HepG2 (cell line): ENCODE data around the gene JTB. TPM values are rescaled to one million over a fixed set of nuclear protein-coding genes. Genes with fewer than 3 reads are reported as not detected.

Source experiments
- ATAC-seq: fragments of 200-7000 bp; cut with Tn5 transposase; 3 replicates; pipeline ENCODE4 v1.9.1; 2020; ENCODE audit warnings: mild to moderate bottlenecking, moderate library complexity
- BruUV-seq: library from RNA; stranded (reverse); fragments of 400-500 nt; replicated peaks from 2 replicates; lab custom pipeline; 2021; lab: Mats Ljungman, UMichigan
- CTCF ChIA-PET: fragments of 300-600 bp; formaldehyde crosslinking; extraction: SDS; loops from one replicate; lab custom pipeline; 2021; ENCODE audit warnings: low total read pairs, inconsistent platforms, low intra/inter-chr PET ratio; lab: Yijun Ruan, JAX
- POLR2A ChIA-PET: fragments of 350-600 bp; sonication (Branson Sonifier 250); formaldehyde crosslinking; loops from one replicate; lab custom pipeline; 2020; ENCODE audit warnings: antibody characterized with exemption, inconsistent platforms; lab: Yijun Ruan, JAX
- DNase-seq: peaks from one replicate; pipeline ENCODE4 v3.0.0-alpha.2; 2015; ENCODE audit warnings: low spot score
- FAIRE-seq: peaks from 3 replicates; lab custom pipeline; 2011; peaks lifted over from hg19 to GRCh38; lab: Jason Lieb, UNC
- H2AFZ ChIP-seq: one replicate; pipeline ENCODE4 v1.6.1; 2011; ENCODE audit warnings: low read length, inconsistent platforms
- H3K27ac ChIP-seq: fragments of 300-600 bp; 3 replicates; pipeline ENCODE4 v1.8.0; 2011; ENCODE audit warnings: mixed run types, mild to moderate bottlenecking, mixed read lengths, low read length, inconsistent platforms; ENCODE audit not compliant: insufficient read depth; ENCODE audit errors: extremely low read length
- H3K27me3 ChIP-seq, 2 experiments: fragments of 200-600 bp in 1 of 2; 2 replicates in 1 of 2; 3 replicates in 1 of 2; pipeline versions ENCODE4 v1.6.0 to v1.8.0; 2011; ENCODE audit warnings: low read length in 2 of 2, mild to moderate bottlenecking in 2 of 2, moderate library complexity in 2 of 2, inconsistent platforms in 1 of 2; ENCODE audit not compliant: insufficient read depth in 2 of 2, control insufficient read depth in 1 of 2
- H3K36me3 ChIP-seq, 2 experiments: fragments of 200-600 bp in 1 of 2; replicated peaks in 1 of 2; 2 replicates in 1 of 2; 3 replicates in 1 of 2; pipeline versions ENCODE4 v1.5.1 to v1.8.0; 2011; ENCODE audit warnings: low read length in 2 of 2, inconsistent platforms in 1 of 2; ENCODE audit not compliant: insufficient read depth in 2 of 2, control insufficient read depth in 1 of 2
- H3K4me1 ChIP-seq: 2 replicates; pipeline ENCODE4 v1.5.1; 2012; ENCODE audit warnings: low read length, inconsistent platforms; ENCODE audit not compliant: insufficient read depth
- H3K4me2 ChIP-seq: 2 replicates; pipeline ENCODE4 v1.6.0; 2011; ENCODE audit warnings: low read depth, low read length, inconsistent platforms
- H3K4me3 ChIP-seq, 3 experiments: fragments of 200-600 bp in 1 of 3; sonication (generic), shearing (Covaris generic) in 1 of 3; replicated peaks in 1 of 3; 2 replicates each; pipeline ENCODE4 v1.5.1; 2011 to 2016; ENCODE audit warnings: low read length in 3 of 3, inconsistent platforms in 2 of 3, low read depth in 2 of 3, mild to moderate bottlenecking in 2 of 3, control low read depth in 1 of 3, mixed read lengths in 1 of 3; ENCODE audit not compliant: insufficient read depth in 1 of 3
- H3K79me2 ChIP-seq: one replicate; pipeline ENCODE4 v1.6.1; 2011; ENCODE audit warnings: low read length, inconsistent platforms; ENCODE audit not compliant: insufficient read depth
- H3K9ac ChIP-seq: 2 replicates; pipeline ENCODE4 v1.6.0; 2011; ENCODE audit warnings: mild to moderate bottlenecking, low read depth, low read length, inconsistent platforms; ENCODE audit not compliant: insufficient read depth
- H3K9me3 ChIP-seq: 2 replicates; pipeline ENCODE4 v1.5.1; 2012; ENCODE audit warnings: mild to moderate bottlenecking, low read length
- H4K20me1 ChIP-seq: 2 replicates; pipeline ENCODE4 v1.6.0; 2011; ENCODE audit warnings: inconsistent platforms, mild to moderate bottlenecking, low read length, moderate library complexity; ENCODE audit not compliant: insufficient read depth
- AKNA ChIP-seq: sonication (generic); formaldehyde crosslinking; IDR thresholded peaks from 2 replicates; pipeline ENCODE4 v1.4.0; 2020; ENCODE audit warnings: missing genetic modification reagents, borderline replicate concordance
- GABPB1 ChIP-seq: IDR thresholded peaks from 2 replicates; pipeline ENCODE4 v1.6.1; 2016; ENCODE audit warnings: mild to moderate bottlenecking, missing genetic modification reagents, moderate library complexity, missing compliant biosample characterization
- GPN1 ChIP-seq: sonication (generic); formaldehyde crosslinking; IDR thresholded peaks from 2 replicates; pipeline ENCODE4 v1.5.1; 2020; ENCODE audit warnings: missing genetic modification reagents, borderline replicate concordance
- MBNL3 ChIP-seq: fragments of 250-450 bp; sonication (Bioruptor Pico); conservative IDR thresholded peaks from 2 replicates; pipeline ENCODE4 v1.8.0; 2022; ENCODE audit warnings: mild to moderate bottlenecking, inconsistent platforms
- MYC ChIP-seq: sonication (generic); formaldehyde crosslinking; IDR thresholded peaks from 2 replicates; pipeline ENCODE4 v1.9.0; 2021; ENCODE audit warnings: missing genetic modification reagents, borderline replicate concordance
- NONO ChIP-seq, 2 experiments: fragments of 450-650 bp in 1 of 2; sonication (generic) in 1 of 2; formaldehyde crosslinking in 1 of 2; IDR thresholded peaks in 1 of 2; conservative IDR thresholded peaks in 1 of 2; 2 replicates each; pipeline versions ENCODE4 v1.6.1 to v1.8.0; 2017 to 2022; ENCODE audit warnings: mild to moderate bottlenecking in 1 of 2, missing genetic modification reagents in 1 of 2, moderate library complexity in 1 of 2
- TOPORS ChIP-seq: sonication (generic); formaldehyde crosslinking; IDR thresholded peaks from 2 replicates; pipeline ENCODE4 v1.8.0; 2023; ENCODE audit warnings: mild to moderate bottlenecking, missing genetic modification reagents
- ZNF251 ChIP-seq: sonication (generic); formaldehyde crosslinking; IDR thresholded peaks from 2 replicates; pipeline ENCODE4 v1.9.0; 2021; ENCODE audit warnings: mild to moderate bottlenecking, missing genetic modification reagents
- WGBS: methylation state at CpG from one replicate; pipeline ENCODE4 v1.1.6; 2017; ENCODE audit warnings: low lambda C conversion rate; 5-methylcytosine and 5-hydroxymethylcytosine counted together
- in situ Hi-C: cut with HindIII; loops from 2 replicates; pipeline ENCODE4 v1.10.0; 2017; ENCODE audit warnings: low pct_unique_long_range_greater_than_20kb; ENCODE audit not compliant: extremely low pct_ligation_motif_present
- intact Hi-C: fragments of 100-400 bp; cut with micrococcal nuclease; formaldehyde crosslinking; loops from one replicate; pipeline ENCODE4 v1.10.0; 2022; ENCODE audit not compliant: unreplicated experiment
- polyA plus RNA-seq, 8 experiments: library from polyadenylated mRNA; depleted of rRNA in 3 of 8; stranded (reverse) in 7 of 8; unstranded in 1 of 8; fragments of >200 nt; fragmentation: Illumina TruSeq in 4 of 8; extraction: Trizol in 4 of 8; gene quantifications; 2 replicates each; pipeline versions ENCODE4 v1.2.1 to v1.2.3, GENCODE V29; 2011 to 2016; ENCODE audit warnings: low read depth in 4 of 8, missing spikeins in 1 of 8, mixed read lengths in 1 of 8; ENCODE audit not compliant: insufficient read depth in 1 of 8
- total RNA-seq, 5 experiments: library from RNA; depleted of rRNA; stranded (reverse); fragments of >200 nt; fragmentation: Illumina TruSeq; extraction: Trizol; gene quantifications; 2 replicates each; pipeline ENCODE4 v1.2.3, GENCODE V29; 2016; ENCODE audit warnings: low read depth in 1 of 5

The JTB gene
- total and polyA plus RNA-seq, 2 of the 13 experiments (the other 11 are each of a cell fraction or from before 2014, with no cell fraction given) = 96.7 to 99.2 TPM

DNA sequence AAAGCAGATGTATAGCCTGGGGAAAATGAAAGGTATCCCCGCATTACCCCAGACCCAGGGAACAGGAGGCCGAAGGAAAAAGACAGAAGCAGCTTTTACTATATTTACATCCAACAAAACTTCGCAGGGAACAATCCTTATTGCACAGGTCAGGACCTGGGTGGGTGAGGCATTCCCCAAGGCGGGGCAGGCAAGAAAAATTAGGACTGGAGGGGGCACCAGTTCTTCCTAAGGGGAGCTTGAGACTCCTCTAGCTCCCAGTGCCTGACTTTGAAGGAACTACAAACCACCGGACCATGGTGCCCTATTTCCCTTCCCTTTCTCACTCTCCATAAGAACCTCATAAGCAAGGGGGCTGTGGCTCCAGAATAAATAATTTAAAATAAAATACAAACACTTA lies 48.0 kb downstream of the JTB start:
- H3K4me3 ChIP-seq = no peak overlapping the region
- H3K9me3 ChIP-seq = no peaks in the 10 kb centered on the region
- H3K27me3 ChIP-seq = no peaks in the 10 kb centered on the region
- no peak overlapping the region for H2AFZ ChIP-seq
- FAIRE-seq (no peak), DNase-seq (no peak), ATAC-seq (no peak)
- WGBS = 99% methylated on average over 5 of the region's 5 CpGs
- ChIA-PET POLR2A (interaction anchor here (1.2 to 2.2 kb wide), 4 partner anchors 10 to 38 kb away, joined by 3 to 8 read pairs (median 5); partner anchors contain the start of genes CREB3L4 and DENND4B), CTCF (no interaction called here)
- no TSS peak for BruUV-seq
- in situ Hi-C loops (no loop called here), intact Hi-C loops (no loop called here)
- H3K4me2 ChIP-seq = no peak overlapping the region
- no peaks in the 10 kb centered on the region for H4K20me1 ChIP-seq
- no peaks in the 10 kb centered on the region for H3K79me2 ChIP-seq
- no peak overlapping the region for H3K27ac ChIP-seq
- TF ChIP-seq TOPORS (CRISPR knock-in tag) = no peak
- TF ChIP-seq GPN1 (CRISPR knock-in tag) = no peak
- TF ChIP-seq GABPB1 = no peak
- no peak for TF ChIP-seq NONO (IDR thresholded peaks at IDR 0.05)
- TF ChIP-seq NONO (CRISPR knock-in tag; conservative IDR thresholded peaks at IDR 0.05) = no peak
- no peak for TF ChIP-seq MYC (CRISPR knock-in tag)
- TF ChIP-seq MBNL3 (CRISPR knock-in tag) = no peak
- TF ChIP-seq ZNF251 (CRISPR knock-in tag) = no peak
- TF ChIP-seq AKNA (CRISPR knock-in tag) = no peak
- TF ChIP-seq, all 625 proteins: peak for 0
- H3K9ac ChIP-seq = no peak overlapping the region
- H3K4me1 ChIP-seq = 0 out of 2 replicates have a peak, but pooled peaks cover 2% of the 10 kb centered on the region
- peaks cover 6 to 25% of the 10 kb centered on the region in 2 experiments; a peak in 3 of 5 replicates for H3K36me3 ChIP-seq
